Right lobe of liver (tissue), 6 donors: ENCODE results near the gene PLA2G15. TPM values are rescaled to one million over a fixed set of nuclear protein-coding genes. Genes with fewer than 3 reads are reported as not detected.

Experiments used
- ATAC-seq, 4 donors: fragments of 200-7000 bp; cut with Tn5 transposase; one replicate each; pipeline ENCODE4 v1.9.1; 2020; ENCODE audit warnings: mild to moderate bottlenecking in 4 of 4, moderate library complexity in 4 of 4
- DNase-seq, 3 donors: peaks; one replicate each; pipeline ENCODE4 v3.0.0-alpha.2; 2020
- H3K27ac ChIP-seq, 3 donors: fragments of 200-600 bp; one replicate each; pipeline ENCODE4 v1.8.0; 2022
- H3K27me3 ChIP-seq, 2 donors: fragments of 200-600 bp; one replicate each; pipeline ENCODE4 v1.8.0; 2022
- H3K36me3 ChIP-seq, 4 donors: fragments of 200-600 bp; sonication (generic) in 1 of 4; one replicate each; pipeline versions ENCODE4 v1.5.1 to v1.8.0; 2017 to 2022; ENCODE audit warnings: control low read depth in 1 of 4
- H3K4me1 ChIP-seq, 4 donors: fragments of 200-600 bp; sonication (generic) in 1 of 4; one replicate each; pipeline versions ENCODE4 v1.5.1 to v1.8.0; 2017 to 2022; ENCODE audit warnings: control low read depth in 1 of 4
- H3K4me3 ChIP-seq, 3 donors: fragments of 200-600 bp; one replicate each; pipeline ENCODE4 v1.8.0; 2022
- H3K9me3 ChIP-seq, 4 donors: fragments of 200-600 bp; sonication (generic) in 1 of 4; one replicate each; pipeline versions ENCODE4 v1.5.1 to v1.8.0; 2017 to 2022; ENCODE audit warnings: control low read depth in 1 of 4
- POLR2A ChIP-seq: fragments of 450-650 bp; IDR thresholded peaks from one replicate; pipeline ENCODE4 v1.6.1; 2017; ENCODE audit warnings: antibody characterized with exemption, mild to moderate bottlenecking
- WGBS: methylation state at CpG from one replicate; pipeline ENCODE4 v1.1.6; 2018; ENCODE audit warnings: low coverage, low lambda C conversion rate; ENCODE audit not compliant: insufficient coverage; ENCODE audit errors: missing lambda C conversion rate; 5-methylcytosine and 5-hydroxymethylcytosine counted together
- intact Hi-C, 2 donors: fragments of 100-400 bp; cut with DNase I; formaldehyde crosslinking; loops; one replicate each; pipeline versions ENCODE4 v1.11.2 to v1.14.1; 2022
- total RNA-seq, 6 experiments: library from RNA; depleted of rRNA in 2 of 6; stranded (reverse); fragments of >200 nt in 2 of 6; fragmentation: NEBNext Ultra II Directional in 3 of 6; extraction: Animal tissue kit (Norgen Biotek cat#: 25700) in 3 of 6; gene quantifications; one replicate each; pipeline versions ENCODE4 v1.1.0 to v1.2.4, GENCODE V29; 2016 to 2023
- TF ChIP-seq, protein P1 (sequence below), 4 donors: fragments of 200-600 bp in 3 of 4; fragments of 450-650 bp in 1 of 4; IDR thresholded peaks; one replicate each; pipeline versions ENCODE4 v1.5.1 to v1.8.0; 2016 to 2022; ENCODE audit warnings: antibody characterized with exemption in 4 of 4, mild to moderate bottlenecking in 2 of 4
- donor health status: DM: no; HTN: yes; CAD: no.
- donor health status: DM: no; HTN: no; CAD: no.
- donor health status: DM: no; HTN: no; CAD: no.
- donor health status: DM: no; HTN: yes; CAD: no.
- donor health status: DM: no; HTN: yes; CAD: no.

PLA2G15 gene
- total RNA-seq, 6 experiments from 2014 or later: 9.7 to 21.2 (median 13.7) TPM

DNA sequence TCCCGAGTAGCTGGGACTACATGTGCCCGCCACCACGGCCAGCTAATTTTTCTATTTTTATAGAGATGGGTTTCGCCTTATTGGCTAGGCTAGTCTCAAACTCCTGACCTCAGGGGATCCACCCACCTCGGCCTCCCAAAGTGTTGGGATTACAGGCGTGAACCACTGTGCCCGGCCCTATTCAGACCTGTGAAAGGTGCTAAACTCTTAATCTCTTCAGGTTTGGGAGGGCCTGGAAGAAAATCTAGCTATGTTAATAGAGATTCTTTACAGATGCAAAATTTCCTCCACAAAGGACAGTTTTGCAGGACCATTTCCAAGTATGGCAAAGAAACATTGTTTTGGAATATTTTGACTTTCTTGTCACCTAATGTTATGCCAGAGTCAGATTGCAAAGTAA lies 3.1 kb upstream of the PLA2G15 start:
- Histone ChIP-seq H3K27me3 (no peaks in the 10 kb centered on the region), H3K27ac (no peak overlapping the region), H3K4me1 (peaks cover 0 to 33% (median 2%) of the 10 kb centered on the region in 4 donors), H3K9me3 (no peaks in the 10 kb centered on the region), H3K4me3 (no peak overlapping the region), H3K36me3 (no peaks in the 10 kb centered on the region)
- intact Hi-C loops: loop anchor here in 1 of 2 donors (5.0 kb wide), 1 partner anchor 85 kb away; no protein-coding TSS in a partner anchor
- ATAC-seq (no peak), DNase-seq (peak in 1 of 3 donors; percentile 14)
- TF ChIP-seq, protein P1, sequence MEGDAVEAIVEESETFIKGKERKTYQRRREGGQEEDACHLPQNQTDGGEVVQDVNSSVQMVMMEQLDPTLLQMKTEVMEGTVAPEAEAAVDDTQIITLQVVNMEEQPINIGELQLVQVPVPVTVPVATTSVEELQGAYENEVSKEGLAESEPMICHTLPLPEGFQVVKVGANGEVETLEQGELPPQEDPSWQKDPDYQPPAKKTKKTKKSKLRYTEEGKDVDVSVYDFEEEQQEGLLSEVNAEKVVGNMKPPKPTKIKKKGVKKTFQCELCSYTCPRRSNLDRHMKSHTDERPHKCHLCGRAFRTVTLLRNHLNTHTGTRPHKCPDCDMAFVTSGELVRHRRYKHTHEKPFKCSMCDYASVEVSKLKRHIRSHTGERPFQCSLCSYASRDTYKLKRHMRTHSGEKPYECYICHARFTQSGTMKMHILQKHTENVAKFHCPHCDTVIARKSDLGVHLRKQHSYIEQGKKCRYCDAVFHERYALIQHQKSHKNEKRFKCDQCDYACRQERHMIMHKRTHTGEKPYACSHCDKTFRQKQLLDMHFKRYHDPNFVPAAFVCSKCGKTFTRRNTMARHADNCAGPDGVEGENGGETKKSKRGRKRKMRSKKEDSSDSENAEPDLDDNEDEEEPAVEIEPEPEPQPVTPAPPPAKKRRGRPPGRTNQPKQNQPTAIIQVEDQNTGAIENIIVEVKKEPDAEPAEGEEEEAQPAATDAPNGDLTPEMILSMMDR (IDR thresholded peaks at IDR 0.05): no peak
- WGBS: 85% methylated on average over 5 of the region's 7 CpGs

DNA sequence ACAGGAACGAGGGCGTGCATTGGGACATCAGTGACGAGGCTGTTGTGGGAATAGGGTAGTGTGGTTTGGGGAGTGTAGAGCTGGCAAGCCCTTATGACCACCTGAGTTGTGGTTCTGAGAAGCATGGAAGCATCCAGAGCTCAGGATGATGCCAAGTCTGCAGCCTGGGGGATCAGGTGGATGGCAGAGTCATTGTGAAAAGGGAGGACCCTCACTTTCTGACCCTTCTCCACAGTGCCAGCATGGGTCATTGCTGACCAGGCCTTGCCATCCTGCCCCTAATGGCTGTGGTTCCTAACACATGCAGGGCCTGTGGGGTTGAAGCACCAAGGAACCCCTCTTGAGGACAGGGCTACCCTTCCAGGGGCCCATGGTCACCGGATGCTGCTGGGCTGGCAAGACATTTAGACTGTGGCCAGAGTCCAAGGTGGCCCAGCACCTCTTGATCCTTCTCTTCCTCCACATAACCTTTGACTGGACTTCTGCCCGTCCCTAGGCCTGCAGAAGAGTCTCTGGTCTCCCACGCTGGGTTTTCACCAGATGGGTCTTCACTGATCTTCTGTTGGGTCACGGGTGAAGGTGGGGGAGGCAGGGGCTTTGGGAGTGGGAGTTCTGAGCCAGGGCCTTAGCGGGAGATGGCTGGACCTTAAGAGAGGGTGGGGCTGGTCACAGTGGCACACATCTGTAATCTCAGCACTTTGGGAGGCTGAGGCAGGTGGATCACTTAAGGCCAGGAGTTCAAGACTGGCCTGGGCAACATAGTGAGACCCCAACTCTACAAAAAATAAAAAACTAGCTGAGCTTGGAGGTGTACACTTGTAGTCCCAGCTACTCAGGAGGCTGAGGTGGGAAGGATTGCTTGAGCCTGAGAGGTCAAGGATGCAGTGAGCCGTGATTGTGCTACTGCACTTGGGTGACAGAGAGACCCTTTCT lies 2.0 kb upstream of the PLA2G15 start:
- H3K4me1 ChIP-seq: peaks cover 0 to 42% (median 7%) of the 10 kb centered on the region in 4 donors
- intact Hi-C loops: loop anchor here in 1 of 2 donors (5.0 kb wide), 1 partner anchor 84 kb away; no protein-coding TSS in a partner anchor

DNA sequence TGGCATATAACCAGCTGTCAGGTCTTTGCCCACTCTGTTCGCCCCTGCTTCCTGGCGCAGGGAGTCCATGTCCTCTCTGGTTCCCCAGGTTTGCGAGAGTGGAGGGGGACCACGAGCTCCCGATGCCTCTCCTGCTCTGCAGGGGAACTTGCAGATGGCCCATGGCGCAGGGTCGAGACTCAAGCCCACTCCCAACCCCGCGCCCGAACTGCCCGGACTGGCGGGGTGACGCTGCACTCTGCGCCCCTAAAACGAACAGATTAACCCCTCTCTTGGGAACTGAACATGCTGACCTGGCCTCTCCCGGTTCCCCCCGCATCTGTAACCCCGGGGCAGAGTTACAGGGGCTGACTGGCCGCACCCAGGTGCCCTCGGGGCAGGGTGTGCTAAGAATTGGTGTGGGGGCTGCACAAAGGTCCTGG lies 681 bp upstream of the PLA2G15 start:
- intact Hi-C loops: loop anchor here in 1 of 2 donors (5.0 kb wide), 1 partner anchor 83 kb away; no protein-coding TSS in a partner anchor

More for the DNA sequence above, 2.0 kb upstream of the PLA2G15 start:
- H3K27me3 ChIP-seq: no peaks in the 10 kb centered on the region
- no peak overlapping the region for H3K27ac ChIP-seq
- ATAC-seq: no peak
- H3K4me3 ChIP-seq: no peak overlapping the region
- H3K36me3 ChIP-seq: no peaks in the 10 kb centered on the region
- TF ChIP-seq, protein P1 (IDR thresholded peaks at IDR 0.05): no peak
- TF ChIP-seq POLR2A: no peak
- 87% methylated on average over 3 of the region's 9 CpGs for WGBS
- DNase-seq: no peak
- no peaks in the 10 kb centered on the region for H3K9me3 ChIP-seq

DNA sequence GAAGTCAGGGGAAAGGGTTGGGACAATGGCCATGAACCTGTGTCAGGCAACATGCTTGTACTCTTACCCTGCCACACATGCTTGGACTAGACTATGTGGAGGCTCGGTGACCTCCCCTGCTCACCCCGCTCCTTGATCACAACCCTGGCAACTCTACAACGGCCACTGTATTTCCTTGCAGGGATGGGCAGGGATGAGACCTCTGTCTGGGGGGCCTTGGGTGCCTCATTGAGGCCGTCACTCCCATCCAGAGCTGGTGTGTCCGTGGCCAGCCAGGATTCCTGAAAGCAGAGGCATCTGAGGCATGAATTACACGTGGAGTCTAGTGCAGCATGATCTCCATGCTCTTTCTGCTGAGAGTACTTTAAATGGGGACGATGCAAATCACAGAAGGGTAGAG lies 948 bp downstream of the PLA2G15 start:
- Histone ChIP-seq H3K9me3 (no peaks in the 10 kb centered on the region), H3K4me1 (peaks cover 0 to 41% (median 6%) of the 10 kb centered on the region in 4 donors), H3K36me3 (peaks cover 0 to 13% (median 0%) of the 10 kb centered on the region in 4 donors), H3K27me3 (no peaks in the 10 kb centered on the region), H3K27ac (peak overlapping the region in 2 of 3 donors; percentile 10 to 48), H3K4me3 (peak overlapping the region; percentile 82 to 94 (median 86))
- WGBS: no CpG with 5 or more reads among the region's 7 CpGs
- ATAC-seq: no peak
- no peak for DNase-seq
- no peak for TF ChIP-seq POLR2A
- TF ChIP-seq, protein P1 (IDR thresholded peaks at IDR 0.05): no peak
- intact Hi-C loops: no loop called here

More for the DNA sequence above, 681 bp upstream of the PLA2G15 start:
- Histone ChIP-seq H3K27ac (peak overlapping the region in 1 of 3 donors; percentile 21), H3K9me3 (no peaks in the 10 kb centered on the region), H3K4me1 (peaks cover 0 to 45% (median 6%) of the 10 kb centered on the region in 4 donors), H3K27me3 (no peaks in the 10 kb centered on the region), H3K36me3 (peaks cover 0 to under 1% (median 0%) of the 10 kb centered on the region in 4 donors), H3K4me3 (peak overlapping the region; percentile 82 to 94 (median 86))
- ATAC-seq (peak in 1 of 4 donors; percentile 2), DNase-seq (peak in 1 of 3 donors; percentile 57)
- no peak for TF ChIP-seq POLR2A
- TF ChIP-seq, protein P1 (IDR thresholded peaks at IDR 0.05): no peak
- 17% methylated on average over 1 of the region's 20 CpGs for WGBS
